ENCODE measurements around the gene SYT2.
A peak's percentile ranks its signal among the peaks of the same experiment; 100 is the strongest.

DNA sequence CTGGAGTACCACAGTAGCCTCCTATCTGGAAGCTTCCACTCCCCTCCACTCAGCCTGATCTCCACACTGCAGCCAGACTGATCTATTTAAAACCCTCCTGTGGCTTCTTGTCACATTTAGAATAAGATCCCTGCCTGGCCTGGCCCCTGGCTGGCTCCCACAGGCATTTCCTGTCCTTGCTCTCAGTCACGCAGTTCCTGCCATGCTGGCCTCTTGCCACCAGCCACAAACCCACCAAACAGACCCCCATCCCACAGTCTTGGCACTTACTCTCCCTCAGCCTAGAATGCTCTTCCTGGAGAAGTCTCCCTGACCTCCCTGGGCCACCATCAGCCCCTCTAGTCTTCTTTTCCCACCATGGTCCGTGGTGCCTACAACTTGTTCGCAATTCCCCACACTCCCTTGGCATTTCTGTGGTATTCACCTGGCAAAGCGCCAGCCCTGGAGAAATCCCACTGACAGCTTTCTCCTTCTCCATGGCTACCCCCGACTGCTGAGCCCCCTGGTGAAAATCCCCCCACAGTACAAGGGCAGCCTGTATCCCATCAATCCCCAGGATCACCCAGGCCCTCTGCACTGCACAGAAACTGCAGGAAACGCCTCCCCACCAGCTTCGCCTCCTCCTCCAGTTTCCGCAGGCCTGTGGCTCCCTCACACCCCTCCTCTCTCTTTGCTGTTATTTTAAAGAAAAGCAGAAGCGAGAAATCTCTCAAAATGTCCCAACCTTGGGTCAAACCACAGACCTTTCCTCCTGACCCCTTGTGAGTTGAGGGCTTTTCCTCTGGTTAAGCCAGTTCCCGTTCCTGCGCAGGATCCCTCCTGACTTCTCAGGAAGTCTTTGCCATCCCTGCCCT is 94.5 kb downstream of the SYT2 start:
- no peak for TF ChIP-seq POLR2A (IDR thresholded peaks at IDR 0.05)
- TF ChIP-seq CTCF (IDR thresholded peaks at IDR 0.05) = no peak
- peak in 1 of 2 donors; percentile 62 for TF ChIP-seq EP300 (IDR thresholded peaks at IDR 0.05)
